GM21390 (cell line): Measurements from ENCODE around the gene RYR2.
"Not testable (repeated sequence)": the region's sequence is repeated elsewhere in the genome, so short reads cannot be mapped to it uniquely, and the experiment has no call there.

Source experiments
- ATAC-seq: cut with Tn5 transposase; IDR thresholded peaks from one replicate; pipeline ENCODE4 v1.9.1; 2021; ENCODE audit not compliant: unreplicated experiment

The RYR2 gene

DNA sequence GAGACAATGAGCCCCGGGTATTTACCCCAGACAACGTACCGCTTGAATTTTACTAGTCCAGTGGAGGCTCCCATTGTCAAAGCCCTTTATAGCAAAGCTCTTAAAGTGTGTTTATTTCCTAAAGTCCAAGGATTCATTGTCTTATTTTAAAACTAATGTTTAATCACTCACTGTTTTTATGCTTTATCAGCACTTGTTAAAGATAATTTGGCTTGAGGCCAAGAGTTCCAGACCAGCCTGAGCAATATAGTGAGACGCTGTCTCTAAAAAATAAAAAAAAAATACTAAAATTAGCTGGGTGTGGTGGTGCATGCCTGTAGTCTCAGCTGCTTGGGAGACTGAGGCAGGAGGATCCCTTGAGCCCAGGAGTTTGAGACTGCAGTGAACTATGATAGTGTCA lies 202.8 kb downstream of the RYR2 start:
- no peak for ATAC-seq

DNA sequence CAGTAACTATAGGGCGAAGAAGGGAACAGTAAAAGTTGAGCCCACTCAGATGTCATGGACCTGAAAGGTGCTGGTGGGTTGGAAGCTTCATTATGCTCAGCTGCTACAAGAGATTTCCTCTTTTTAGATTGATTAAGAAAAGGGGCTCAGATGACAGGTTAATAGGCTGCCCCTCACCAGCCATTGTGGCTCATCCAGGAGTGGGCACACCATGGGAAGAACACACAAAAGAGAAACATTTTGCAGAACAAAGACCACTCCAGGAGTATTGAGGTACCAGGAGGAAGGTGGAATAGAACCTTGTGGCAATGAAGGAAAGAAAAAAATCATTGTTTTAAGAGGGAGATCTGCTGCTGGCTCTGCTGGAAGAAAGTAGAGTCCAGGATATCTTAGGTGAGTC lies 205.5 kb downstream of the RYR2 start:
- ATAC-seq, result no peak

DNA sequence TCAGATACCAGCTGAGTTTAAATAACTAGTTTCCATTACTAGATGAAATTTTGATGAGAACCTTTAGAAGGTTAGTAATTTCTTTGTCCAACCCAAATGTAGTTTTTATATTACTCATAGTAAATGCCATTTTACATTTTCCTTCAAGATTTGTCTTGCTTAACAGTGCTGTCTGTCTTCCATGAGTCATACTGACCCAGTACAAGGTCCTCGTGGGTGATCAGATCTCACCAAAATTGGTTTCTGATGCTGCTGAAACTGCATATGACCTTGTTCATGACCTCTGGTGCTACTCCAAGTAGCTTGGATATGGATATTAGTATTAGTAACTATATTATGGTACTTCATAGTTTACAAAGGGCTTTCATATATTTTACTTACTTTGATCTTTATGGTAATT lies 207.1 kb downstream of the RYR2 start:
- ATAC-seq, result no peak

DNA sequence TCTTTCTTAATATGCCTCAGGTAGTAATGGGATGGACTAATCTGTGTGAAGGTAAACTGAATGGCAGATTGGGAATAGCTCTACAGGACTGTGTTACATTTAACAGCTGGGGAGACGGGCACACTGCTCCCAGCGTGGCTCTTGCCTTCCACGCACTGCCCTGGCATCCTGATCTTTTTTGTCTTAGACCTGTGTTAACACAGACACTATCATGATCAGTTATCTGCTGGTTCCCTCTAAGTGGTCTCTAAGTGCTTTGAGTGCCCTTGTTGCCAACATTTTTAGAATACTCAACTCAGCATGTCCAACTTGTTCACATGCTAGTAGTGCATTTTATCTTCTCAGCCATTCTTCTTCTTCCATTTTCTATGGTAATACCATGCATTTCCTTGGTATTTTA lies 208.1 kb downstream of the RYR2 start:
- no peak for ATAC-seq

DNA sequence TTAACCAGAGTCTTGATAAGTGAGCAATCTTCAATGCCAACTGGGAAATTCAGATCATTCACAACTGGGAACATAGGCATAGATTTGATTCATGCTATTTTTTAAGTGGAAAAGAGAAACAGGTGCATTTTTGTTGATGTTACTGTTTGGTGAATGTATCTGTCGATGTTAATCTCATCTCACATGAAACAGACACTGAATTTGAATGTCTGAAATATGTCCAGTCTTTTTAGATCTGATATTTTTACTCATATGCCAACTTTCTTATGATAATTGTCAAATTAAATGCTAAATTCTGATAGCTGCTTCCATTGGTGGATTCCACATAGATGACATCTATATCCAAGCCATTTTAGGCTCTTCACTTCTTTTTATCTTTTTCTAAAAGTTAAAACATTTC lies 213.1 kb downstream of the RYR2 start:
- no peak for ATAC-seq

DNA sequence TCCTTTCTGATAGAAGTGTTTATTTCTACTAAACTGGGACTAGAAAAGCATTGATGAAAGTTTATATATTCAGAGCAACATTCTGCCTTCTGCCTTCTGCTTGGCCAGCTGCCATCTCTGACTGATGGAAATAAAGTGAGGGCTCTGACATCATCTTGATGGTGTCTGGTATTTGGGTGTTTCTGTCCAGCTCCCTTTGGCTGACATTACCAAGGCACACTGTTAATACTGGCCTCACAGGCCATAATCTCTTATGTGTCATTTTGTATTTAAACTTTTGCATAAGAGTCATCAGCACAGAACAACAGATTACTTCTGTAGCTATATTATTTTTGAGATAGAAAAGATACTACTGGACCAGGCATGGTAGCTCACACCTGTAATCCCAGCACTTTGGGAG lies 216.9 kb downstream of the RYR2 start:
- ATAC-seq, result no peak

DNA sequence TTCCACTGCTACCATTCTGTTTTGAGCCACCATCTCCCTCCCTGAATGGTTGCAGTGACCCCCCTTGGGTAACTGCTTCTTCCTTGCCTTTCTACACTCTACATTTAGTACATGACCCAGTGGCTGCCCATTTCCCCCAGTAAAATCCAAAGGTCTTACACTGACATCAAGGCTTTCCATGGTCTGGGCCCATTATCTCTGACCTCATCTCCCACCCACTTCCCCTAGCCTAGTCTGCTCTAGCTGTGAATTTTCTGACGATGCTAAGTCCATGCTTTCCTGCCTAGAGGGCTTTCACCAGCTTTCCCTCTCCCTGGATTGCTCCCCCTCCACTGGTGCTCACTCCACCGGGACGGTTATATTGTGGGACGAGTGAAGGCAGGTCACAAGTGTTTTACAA lies 219.2 kb downstream of the RYR2 start:
- ATAC-seq, result no peak

DNA sequence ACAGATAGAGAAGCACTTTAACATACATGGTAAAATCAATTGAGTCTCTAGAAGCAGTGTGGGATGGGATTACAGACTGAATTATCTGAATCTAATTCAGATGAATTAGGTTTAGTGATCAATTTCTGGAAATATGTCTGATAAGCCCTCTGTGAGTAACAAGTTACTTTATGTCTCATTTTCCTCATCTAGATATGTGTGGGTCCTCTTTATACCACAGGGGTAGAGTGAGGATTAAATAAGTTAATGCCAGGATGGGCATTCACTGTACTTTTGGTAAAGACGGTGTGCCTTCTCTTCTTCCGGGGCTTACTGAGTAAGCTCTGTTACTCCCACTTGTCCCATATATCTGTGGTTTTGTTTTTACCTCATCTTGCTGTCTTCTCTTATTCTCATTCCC lies 225.8 kb downstream of the RYR2 start:
- no peak for ATAC-seq

DNA sequence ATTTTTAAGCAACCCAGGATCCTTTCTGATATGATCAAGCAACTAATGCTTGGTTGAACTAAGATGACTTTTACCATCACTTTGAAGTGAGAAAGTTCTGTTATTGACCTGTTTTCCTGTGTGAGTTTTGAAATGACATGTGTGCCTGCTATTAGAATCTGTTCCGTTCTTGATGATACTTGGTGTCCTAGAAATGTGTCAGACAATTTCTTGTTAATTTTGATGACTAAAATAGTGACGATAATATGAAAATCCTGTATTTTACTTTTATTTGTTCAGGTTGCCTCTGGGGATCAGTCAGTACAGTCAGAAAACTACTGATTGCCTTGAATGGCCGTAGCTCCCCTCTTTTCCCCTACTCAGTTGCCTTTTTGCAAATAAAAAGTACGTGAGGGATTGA lies 228.0 kb downstream of the RYR2 start:
- ATAC-seq, result peak; percentile 61

DNA sequence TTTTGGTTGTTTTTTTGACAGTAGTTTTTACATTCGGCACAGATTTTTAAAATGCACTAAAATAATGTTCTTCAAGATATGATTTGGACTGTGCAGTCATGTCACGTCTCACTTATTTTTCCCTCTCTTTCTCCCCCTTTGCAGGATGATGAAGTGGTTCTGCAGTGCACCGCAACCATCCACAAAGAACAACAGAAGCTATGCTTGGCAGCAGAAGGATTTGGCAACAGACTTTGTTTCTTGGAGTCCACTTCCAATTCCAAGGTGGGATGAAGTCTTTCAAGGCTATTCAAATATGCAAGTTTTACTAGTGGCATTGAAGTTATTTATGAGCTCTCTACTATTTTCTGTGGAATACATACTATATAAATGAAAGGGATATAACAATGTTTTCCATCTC lies 228.4 kb downstream of the RYR2 start:
- no peak for ATAC-seq

DNA sequence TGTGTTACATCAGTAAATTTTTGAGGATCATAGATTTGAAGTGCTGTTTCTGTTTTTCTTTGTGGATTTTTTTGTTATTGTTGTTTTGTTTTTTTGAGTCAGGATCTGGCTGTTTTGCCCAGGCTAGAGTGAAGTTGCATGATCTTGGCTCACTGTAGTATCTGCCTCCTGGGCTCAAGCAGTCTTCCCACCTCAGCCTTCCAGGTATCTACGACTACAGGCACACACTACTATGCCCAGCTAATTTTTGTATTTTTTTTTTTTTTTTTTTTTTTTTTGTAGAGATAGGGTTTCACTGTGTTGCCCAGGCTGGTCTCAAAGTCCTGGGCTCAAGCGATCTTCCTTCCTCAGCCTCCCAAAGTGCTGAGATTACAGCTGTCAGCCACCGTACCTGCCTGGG lies 236.0 kb downstream of the RYR2 start:
- not testable (repeated sequence) for ATAC-seq

DNA sequence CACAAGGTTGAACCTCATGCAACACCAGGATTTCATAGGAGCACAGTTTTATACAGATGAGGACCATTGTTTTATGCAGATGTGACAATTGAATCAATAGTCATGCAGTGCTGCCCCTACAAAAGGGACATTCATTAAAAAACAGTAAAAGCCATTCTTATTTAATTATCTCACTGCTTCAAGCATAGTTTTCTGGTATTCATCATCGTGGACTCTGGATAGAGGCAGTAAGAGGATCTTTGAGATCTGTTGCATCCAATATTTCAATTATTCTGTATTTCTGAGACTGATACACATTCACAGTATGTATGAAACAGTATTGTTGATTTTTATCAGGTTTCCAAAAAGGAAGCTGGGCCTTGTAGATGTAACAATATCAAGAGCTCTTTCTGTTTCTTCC lies 237.6 kb downstream of the RYR2 start:
- no peak for ATAC-seq

DNA sequence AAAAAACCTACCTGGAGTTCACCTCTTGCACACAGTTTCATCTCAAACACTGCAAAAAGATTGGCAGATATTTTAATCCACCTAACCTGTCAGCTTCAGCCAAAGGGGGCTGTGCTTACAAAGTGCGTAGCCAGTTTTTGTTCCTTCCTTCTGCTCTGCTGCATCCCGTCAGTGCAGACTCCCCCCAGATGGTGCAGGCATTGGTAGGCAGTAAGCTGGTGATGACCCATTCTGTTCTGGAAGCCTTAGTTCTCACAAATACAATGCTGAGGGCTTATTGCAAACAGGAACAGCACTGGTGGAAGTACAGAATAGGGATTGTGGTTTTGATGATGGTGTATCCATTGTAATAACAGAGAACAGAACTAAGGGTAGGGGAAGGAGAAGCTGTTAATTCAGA lies 239.5 kb downstream of the RYR2 start:
- ATAC-seq, result no peak

DNA sequence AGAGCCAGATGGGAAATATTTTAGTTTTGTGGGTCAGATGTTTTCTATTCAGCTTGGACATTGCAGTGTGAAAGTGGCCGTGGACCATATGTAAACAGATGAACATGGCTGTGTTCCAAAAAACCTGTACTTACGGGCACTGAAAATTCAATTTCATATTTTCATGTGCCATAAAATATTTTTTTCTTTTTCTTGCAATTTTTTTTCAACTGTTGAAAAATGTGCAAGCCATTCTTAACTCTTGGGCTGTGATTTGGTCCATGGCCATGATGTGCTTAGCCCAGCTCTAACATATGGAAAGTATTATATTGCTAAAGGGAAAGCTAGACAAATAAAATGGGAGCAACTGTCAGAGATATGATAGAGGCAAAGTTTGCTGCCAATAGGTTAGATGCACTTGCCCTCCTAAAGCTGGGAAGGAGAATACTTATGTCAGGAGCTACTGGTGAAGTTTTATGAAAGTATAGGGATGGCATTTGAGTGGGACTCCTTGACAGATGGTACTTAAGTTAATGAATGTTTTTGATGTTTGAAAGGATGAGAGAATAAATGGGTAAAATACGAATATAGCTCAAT lies 240.3 kb downstream of the RYR2 start:
- no peak for ATAC-seq

DNA sequence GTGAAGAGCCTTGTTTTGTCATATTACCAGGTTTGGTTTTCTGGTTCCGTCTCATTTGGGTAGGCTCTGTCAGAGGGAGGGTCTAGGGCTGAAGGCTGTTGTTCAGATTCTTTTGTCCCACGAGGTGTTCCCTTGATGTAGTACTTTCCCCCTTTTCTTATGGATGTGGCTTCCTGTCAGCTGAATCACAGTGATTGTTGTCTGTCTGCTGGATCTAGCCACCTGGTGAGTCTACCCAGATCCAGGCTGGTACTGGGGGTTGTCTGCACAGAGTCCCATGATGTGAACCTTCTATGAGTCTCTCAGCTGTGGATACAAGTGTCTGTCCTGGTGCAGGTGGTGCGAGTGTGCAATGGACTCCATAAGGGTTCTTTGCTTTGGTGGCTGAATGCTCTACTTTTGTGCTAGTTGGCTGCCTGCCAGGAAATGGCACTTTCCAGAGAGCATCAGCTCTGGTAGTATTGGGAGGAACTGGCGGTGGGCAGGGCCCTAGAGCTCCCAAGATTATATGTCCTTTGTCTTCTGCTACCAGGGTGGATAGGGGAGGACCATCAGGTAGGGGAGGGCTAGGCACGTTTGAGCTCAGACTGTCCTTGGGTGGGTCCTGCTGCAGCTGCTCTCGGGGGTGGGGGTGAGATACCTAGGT lies 246.0 kb downstream of the RYR2 start:
- ATAC-seq, result no peak

DNA sequence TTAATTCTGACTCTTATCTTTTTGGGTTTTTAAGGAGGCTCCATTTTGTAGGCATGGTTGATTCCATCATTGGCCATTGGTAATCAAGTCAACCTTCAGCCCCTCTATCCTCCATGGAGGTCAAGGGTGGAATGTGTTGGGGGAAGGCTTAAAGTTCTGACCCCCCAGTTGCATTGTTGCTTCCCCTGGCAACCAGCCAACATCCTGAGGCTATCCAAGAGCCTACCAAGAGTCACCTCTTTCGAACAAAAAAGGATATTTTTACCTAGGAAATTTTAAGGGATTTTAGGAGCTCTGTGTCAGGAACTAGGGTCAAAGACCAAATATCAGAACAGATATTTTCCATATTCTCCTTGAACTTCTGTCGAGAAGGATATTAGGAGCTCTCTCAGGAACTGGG lies 251.8 kb downstream of the RYR2 start:
- ATAC-seq, result no peak

DNA sequence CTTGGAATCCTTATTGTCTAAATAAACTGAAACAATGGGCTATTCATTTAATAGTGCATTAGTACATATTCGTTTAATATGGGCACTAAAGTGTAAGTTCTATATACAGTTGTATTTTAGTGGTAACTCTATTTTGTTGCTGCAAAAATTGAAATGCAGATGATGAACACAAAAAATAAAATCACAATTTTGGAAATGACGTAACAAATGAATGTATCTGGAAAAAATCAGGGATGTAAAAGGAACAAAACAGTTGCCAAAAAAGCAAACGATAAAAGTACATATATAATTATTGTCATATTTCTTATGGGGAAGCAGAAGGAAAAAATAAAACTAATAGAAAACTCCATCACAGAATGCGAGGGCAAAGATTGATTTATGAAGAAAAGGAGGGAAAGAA lies 254.9 kb downstream of the RYR2 start:
- no peak for ATAC-seq

DNA sequence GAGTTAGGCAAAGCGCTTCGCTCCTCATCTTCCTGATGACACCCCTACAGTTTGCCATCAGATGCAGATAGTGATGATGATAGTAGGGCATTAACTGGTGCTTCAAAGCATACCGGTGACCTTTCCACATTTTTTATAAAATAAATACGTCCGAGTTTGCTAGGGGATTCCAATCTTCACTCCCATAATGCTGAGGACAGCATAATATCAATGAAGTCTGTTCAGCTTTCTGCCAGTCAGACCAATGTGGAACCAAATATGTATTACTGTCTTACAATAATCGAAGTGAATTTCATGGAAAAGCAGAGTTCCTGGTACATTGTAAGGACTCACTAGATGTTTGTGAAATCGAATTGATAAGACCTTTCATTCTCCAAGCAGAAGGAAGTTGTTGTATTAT lies 258.7 kb downstream of the RYR2 start:
- no peak for ATAC-seq

DNA sequence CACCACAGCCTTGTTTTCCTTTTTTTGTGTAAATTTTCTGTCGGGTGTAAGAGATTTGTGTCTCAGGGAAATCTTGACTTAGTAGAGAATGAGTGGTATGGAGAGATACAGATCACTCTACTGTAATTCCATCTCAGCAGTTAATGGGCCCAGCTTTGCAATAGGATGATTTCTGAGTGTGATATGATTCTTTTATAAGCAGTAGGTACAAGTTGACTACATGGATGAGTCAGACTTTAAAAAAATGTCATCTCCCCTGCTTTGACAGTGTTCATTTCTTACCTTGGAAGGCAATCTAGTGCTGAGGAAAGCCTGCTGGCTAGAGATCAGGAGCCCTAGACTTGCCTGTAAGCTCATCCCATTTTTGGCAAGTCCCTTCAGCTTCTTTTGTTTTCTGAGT lies 261.9 kb downstream of the RYR2 start:
- no peak for ATAC-seq

DNA sequence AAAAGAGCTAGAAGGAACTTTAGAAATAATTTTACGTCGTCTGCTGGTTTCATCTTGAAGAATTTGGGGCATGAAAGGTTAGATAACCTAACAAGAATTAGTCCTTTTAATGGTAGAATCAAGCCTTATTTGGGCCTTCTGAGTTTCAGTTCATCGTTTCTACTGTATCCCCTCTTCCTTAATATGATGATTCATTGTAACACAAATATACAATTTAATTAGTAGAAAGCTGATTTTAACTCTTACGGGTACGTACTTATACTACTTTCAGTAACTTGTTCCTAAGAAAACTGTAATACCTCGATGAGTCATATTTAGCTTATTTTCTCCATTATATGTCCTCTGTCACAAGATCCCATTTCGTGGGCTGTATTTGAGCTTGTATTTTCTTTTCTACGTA lies 264.7 kb downstream of the RYR2 start:
- ATAC-seq, result no peak

DNA sequence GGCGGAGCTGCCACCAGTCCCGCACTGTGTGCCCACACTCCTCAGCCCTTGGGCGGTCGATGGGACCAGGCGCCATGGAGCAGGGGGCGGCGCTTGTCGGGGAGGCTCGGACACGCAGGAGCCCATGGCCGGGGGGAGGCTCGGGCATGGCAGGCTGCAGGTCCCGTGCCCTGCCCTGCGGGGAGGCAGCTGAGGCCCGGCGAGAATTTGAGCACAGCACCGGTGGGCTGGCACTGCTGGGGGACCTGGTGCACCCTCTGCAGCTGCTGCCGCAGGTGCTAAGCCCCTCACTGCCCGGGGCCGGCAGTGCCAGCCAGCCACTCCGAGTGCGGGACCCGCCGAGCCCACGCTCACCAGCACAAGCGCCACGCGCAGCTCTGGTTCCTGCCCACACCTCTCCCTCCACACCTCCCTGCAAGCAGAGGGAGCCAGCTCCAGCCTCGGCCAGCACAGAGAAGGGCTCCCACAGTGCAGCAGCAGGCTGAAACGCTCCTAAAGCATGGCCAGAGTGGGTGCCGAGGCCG lies 267.7 kb downstream of the RYR2 start:
- ATAC-seq, result no peak

DNA sequence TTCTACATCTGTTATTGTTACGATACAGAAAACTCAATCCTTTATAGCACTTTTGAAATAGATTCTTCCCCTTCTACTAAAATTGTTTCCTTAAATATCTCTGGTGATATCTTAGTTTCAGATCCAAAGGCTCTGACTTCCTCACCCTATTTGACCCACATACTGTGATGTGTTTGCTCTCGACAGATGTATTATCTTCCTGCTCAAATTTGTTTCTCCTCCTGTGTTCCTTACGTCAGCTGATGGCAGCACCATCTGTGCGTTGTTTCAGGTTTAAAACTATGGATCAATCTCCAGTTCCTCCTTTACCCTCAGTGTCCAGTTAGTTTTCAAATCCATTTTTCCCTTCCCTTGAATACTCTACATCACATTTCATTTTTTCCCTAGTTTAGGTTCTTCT lies 274.4 kb downstream of the RYR2 start:
- ATAC-seq, result no peak

DNA sequence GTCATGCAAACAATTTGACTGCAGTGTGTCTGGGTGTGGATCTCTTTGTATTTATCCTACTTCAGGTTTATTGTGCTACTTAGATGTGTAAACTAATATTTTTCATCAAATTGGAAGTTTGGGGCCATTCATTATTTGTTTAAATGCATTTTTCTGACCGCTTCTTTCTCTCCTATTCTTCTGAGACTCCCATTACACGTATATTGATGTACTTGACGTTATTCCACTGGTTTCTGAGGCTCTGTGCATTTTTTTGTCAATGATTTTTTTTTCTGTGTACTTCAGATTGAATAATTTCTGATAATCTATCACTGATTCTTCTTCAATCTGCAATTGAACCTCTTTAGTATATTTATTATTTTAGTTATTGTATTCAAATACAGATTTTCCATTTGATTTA lies 276.8 kb downstream of the RYR2 start:
- no peak for ATAC-seq
